HCT116 (cell line): Measurements from ENCODE around the gene DNM3. TPM values are rescaled to one million over a fixed set of nuclear protein-coding genes. Genes with fewer than 3 reads are reported as not detected.
A peak's percentile ranks its signal among the peaks of the same experiment; 100 is the strongest.

Experiments used
- ATAC-seq: fragments of 200-7000 bp; cut with Tn5 transposase; 2 replicates; pipeline ENCODE4 v1.9.1; 2020; ENCODE audit warnings: mild to moderate bottlenecking, moderate library complexity
- BruUV-seq: library from RNA; stranded (reverse); fragments of 400-500 nt; replicated peaks from 2 replicates; lab custom pipeline; 2021; lab: Mats Ljungman, UMichigan
- CTCF ChIA-PET: fragments of 300-600 bp; sonication (Branson Sonifier 250); formaldehyde crosslinking; loops from one replicate; lab custom pipeline; 2021; ENCODE audit warnings: antibody characterized with exemption; lab: Charles Lee
- POLR2A ChIA-PET: fragments of 300-600, 350-600 bp; sonication (Branson Sonifier 250); formaldehyde crosslinking; loops from one replicate; lab custom pipeline; 2021; ENCODE audit warnings: antibody characterized with exemption; lab: Charles Lee
- RAD21 ChIA-PET, 2 experiments: fragments of 300-600 bp; sonication (Branson Sonifier 250); formaldehyde crosslinking; loops; one replicate each; lab custom pipeline; 2023; ENCODE audit warnings: low total read pairs in 2 of 2; ENCODE audit not compliant: uncharacterized antibody in 2 of 2, unreplicated experiment in 2 of 2, low non-redundant PET in 1 of 2; lab: Charles Lee
- DNase-seq: peaks from one replicate; pipeline ENCODE4 v3.0.0-alpha.2; 2010; ENCODE audit warnings: low read depth, low spot score
- H2AFZ ChIP-seq: fragments of 200-600 bp; shearing (Covaris generic), sonication (generic); 2 replicates; pipeline ENCODE4 v1.6.1; 2017; ENCODE audit warnings: low read depth, mixed run types, mixed read lengths, antibody characterized with exemption, low read length; ENCODE audit not compliant: poor library complexity, severe bottlenecking
- H3K27ac ChIP-seq: 2 replicates; pipeline ENCODE4 v1.5.1; 2012; ENCODE audit warnings: low read depth, low read length
- H3K27me3 ChIP-seq: fragments of 200-600 bp; sonication (generic); 2 replicates; pipeline ENCODE4 v1.6.1; 2016; ENCODE audit warnings: mixed run types, low read length, mixed read lengths; ENCODE audit not compliant: insufficient read depth
- H3K36me3 ChIP-seq, 2 experiments: fragments of 200-500 bp in 1 of 2; fragments of 200-600 bp in 1 of 2; sonication (Bioruptor generic) in 1 of 2; sonication (generic) in 1 of 2; 2 replicates each; pipeline versions ENCODE4 v1.5.1 to v1.6.1; 2014 to 2016; ENCODE audit warnings: low read length in 2 of 2, inconsistent platforms in 1 of 2, mixed read lengths in 1 of 2, mixed run types in 1 of 2; ENCODE audit not compliant: insufficient read depth in 2 of 2, control insufficient read depth in 1 of 2
- H3K4me1 ChIP-seq, 2 experiments: fragments of 200-600 bp in 1 of 2; sonication (generic) in 1 of 2; 2 replicates each; pipeline versions ENCODE4 v1.5.1 to v1.6.1; 2012 to 2017; ENCODE audit warnings: low read length in 2 of 2, inconsistent platforms in 1 of 2, mild to moderate bottlenecking in 1 of 2, mixed read lengths in 1 of 2, mixed run types in 1 of 2, moderate library complexity in 1 of 2; ENCODE audit not compliant: insufficient read depth in 2 of 2, control insufficient read depth in 1 of 2
- H3K4me2 ChIP-seq: fragments of 200-600 bp; sonication (generic); 2 replicates; pipeline ENCODE4 v1.6.1; 2017; ENCODE audit warnings: mixed run types, low read length, mixed read lengths
- H3K4me3 ChIP-seq, 2 experiments: fragments of 200-600 bp in 1 of 2; sonication (generic) in 1 of 2; replicated peaks in 1 of 2; 2 replicates each; pipeline ENCODE4 v1.5.1; 2011 to 2016; ENCODE audit warnings: low read length in 2 of 2, control low read depth in 1 of 2, low read depth in 1 of 2, mild to moderate bottlenecking in 1 of 2, mixed read lengths in 1 of 2, mixed run types in 1 of 2
- H3K79me2 ChIP-seq: fragments of 200-600 bp; sonication (generic); 2 replicates; pipeline ENCODE4 v1.6.1; 2017; ENCODE audit warnings: mild to moderate bottlenecking, mixed run types, low read length, moderate library complexity, mixed read lengths; ENCODE audit not compliant: insufficient read depth
- H3K9ac ChIP-seq: fragments of 200-600 bp; sonication (generic); 2 replicates; pipeline ENCODE4 v1.6.1; 2016; ENCODE audit warnings: low read length, mixed read lengths
- H3K9me2 ChIP-seq: fragments of 200-600 bp; sonication (generic), shearing (Covaris generic); 2 replicates; pipeline ENCODE4 v1.6.1; 2017; ENCODE audit warnings: mixed run types, mild to moderate bottlenecking, moderate library complexity; ENCODE audit not compliant: insufficient read depth
- H3K9me3 ChIP-seq, 2 experiments: fragments of 200-500 bp in 1 of 2; fragments of 200-600 bp in 1 of 2; sonication (Bioruptor generic) in 1 of 2; sonication (generic) in 1 of 2; 2 replicates each; pipeline ENCODE4 v1.6.1; 2014 to 2017; ENCODE audit warnings: low read length in 2 of 2, mixed read lengths in 2 of 2, inconsistent platforms in 1 of 2, low read depth in 1 of 2, mild to moderate bottlenecking in 1 of 2, mixed run types in 1 of 2, moderate library complexity in 1 of 2; ENCODE audit not compliant: control insufficient read depth in 1 of 2, insufficient read depth in 1 of 2
- H4K20me1 ChIP-seq: fragments of 200-600 bp; sonication (generic), shearing (Covaris generic); 2 replicates; pipeline ENCODE4 v1.6.1; 2017; ENCODE audit warnings: mixed run types, mild to moderate bottlenecking, moderate library complexity; ENCODE audit not compliant: insufficient read depth
- EGR1 ChIP-seq: IDR thresholded peaks from 2 replicates; pipeline ENCODE4 v1.6.1; 2012; ENCODE audit warnings: low read depth
- RAD21 ChIP-seq: IDR thresholded peaks from 2 replicates; pipeline ENCODE4 v1.6.1; 2012; ENCODE audit warnings: low read depth, mild to moderate bottlenecking
- intact Hi-C: fragments of 100-400 bp; cut with micrococcal nuclease; formaldehyde crosslinking; loops from 2 replicates; pipeline ENCODE4 v1.10.0; 2022
- total RNA-seq: library from RNA; stranded (reverse); gene quantifications from one replicate; pipeline ENCODE4 v1.2.1, GENCODE V29; 2021; ENCODE audit not compliant: unreplicated experiment
- TF ChIP-seq, protein P1 (sequence below): IDR thresholded peaks from 2 replicates; pipeline ENCODE4 v1.6.1; 2012; ENCODE audit warnings: low read depth
- TF ChIP-seq, protein P2 (sequence below), 3 experiments: fragments of 200-600 bp in 1 of 3; sonication (generic) in 1 of 3; IDR thresholded peaks in 2 of 3; conservative IDR thresholded peaks in 1 of 3; 2 replicates each; pipeline ENCODE4 v1.5.1; 2012 to 2017; ENCODE audit warnings: low read depth in 2 of 3, low read length in 2 of 3, antibody characterized with exemption in 1 of 3, borderline replicate concordance in 1 of 3, control low read depth in 1 of 3, mild to moderate bottlenecking in 1 of 3, mixed read lengths in 1 of 3, mixed run types in 1 of 3, moderate library complexity in 1 of 3; ENCODE audit not compliant: insufficient read depth in 1 of 3

DNM3 gene
- total RNA-seq, 1 experiment from 2014 or later = 3.1 TPM

DNA sequence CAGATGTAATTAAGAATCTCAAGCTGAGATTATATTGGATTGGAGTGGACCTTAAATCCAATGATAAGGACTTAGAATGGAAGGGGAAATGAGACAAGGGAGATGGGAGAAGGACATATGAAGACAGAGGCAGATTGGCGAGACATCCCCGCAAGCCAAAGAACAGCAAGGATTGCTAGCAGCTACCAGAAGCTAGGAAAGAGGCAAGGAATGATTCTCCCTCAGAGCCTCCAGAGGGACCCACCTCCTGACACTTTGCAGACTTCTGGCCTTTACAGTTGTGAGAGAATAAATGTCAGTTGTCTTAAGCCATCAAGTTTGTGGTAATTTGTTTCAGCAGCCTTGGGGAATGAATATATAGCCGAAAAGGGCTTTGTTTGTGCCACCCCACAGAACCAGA lies 39.1 kb upstream of the DNM3 start:
- no TSS peak for BruUV-seq
- ChIA-PET RAD21 (interaction anchor here (0.7 to 3.5 kb wide), 4 partner anchors 181 to 184 kb away, joined by 3 to 16 read pairs (median 8); no protein-coding TSS in a partner anchor), CTCF (interaction anchor here (0.6 to 8.4 kb wide), 7 partner anchors 39 to 597 kb away, joined by 3 to 237 read pairs (median 5); partner anchors contain the start of gene DNM3), POLR2A (interaction anchor here (1.8 kb wide), 1 partner anchor 21 kb away, joined by 6 read pairs; the partner anchor contains the start of gene METTL13)
- peaks cover 0 to 1% of the 10 kb centered on the region in 2 experiments; a peak in 1 of 4 replicates for H3K36me3 ChIP-seq
- H3K27me3 ChIP-seq = no peaks in the 10 kb centered on the region
- H3K27ac ChIP-seq = no peak overlapping the region
- TF ChIP-seq EGR1 (no peak), RAD21 (0 out of 2 replicates have a peak, but pooled peaks have one; percentile 22)
- TF ChIP-seq, protein P1, sequence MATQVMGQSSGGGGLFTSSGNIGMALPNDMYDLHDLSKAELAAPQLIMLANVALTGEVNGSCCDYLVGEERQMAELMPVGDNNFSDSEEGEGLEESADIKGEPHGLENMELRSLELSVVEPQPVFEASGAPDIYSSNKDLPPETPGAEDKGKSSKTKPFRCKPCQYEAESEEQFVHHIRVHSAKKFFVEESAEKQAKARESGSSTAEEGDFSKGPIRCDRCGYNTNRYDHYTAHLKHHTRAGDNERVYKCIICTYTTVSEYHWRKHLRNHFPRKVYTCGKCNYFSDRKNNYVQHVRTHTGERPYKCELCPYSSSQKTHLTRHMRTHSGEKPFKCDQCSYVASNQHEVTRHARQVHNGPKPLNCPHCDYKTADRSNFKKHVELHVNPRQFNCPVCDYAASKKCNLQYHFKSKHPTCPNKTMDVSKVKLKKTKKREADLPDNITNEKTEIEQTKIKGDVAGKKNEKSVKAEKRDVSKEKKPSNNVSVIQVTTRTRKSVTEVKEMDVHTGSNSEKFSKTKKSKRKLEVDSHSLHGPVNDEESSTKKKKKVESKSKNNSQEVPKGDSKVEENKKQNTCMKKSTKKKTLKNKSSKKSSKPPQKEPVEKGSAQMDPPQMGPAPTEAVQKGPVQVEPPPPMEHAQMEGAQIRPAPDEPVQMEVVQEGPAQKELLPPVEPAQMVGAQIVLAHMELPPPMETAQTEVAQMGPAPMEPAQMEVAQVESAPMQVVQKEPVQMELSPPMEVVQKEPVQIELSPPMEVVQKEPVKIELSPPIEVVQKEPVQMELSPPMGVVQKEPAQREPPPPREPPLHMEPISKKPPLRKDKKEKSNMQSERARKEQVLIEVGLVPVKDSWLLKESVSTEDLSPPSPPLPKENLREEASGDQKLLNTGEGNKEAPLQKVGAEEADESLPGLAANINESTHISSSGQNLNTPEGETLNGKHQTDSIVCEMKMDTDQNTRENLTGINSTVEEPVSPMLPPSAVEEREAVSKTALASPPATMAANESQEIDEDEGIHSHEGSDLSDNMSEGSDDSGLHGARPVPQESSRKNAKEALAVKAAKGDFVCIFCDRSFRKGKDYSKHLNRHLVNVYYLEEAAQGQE = no peak
- TF ChIP-seq, protein P2, sequence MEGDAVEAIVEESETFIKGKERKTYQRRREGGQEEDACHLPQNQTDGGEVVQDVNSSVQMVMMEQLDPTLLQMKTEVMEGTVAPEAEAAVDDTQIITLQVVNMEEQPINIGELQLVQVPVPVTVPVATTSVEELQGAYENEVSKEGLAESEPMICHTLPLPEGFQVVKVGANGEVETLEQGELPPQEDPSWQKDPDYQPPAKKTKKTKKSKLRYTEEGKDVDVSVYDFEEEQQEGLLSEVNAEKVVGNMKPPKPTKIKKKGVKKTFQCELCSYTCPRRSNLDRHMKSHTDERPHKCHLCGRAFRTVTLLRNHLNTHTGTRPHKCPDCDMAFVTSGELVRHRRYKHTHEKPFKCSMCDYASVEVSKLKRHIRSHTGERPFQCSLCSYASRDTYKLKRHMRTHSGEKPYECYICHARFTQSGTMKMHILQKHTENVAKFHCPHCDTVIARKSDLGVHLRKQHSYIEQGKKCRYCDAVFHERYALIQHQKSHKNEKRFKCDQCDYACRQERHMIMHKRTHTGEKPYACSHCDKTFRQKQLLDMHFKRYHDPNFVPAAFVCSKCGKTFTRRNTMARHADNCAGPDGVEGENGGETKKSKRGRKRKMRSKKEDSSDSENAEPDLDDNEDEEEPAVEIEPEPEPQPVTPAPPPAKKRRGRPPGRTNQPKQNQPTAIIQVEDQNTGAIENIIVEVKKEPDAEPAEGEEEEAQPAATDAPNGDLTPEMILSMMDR (IDR thresholded peaks at IDR 0.05 in 2 of 3, conservative IDR thresholded peaks at IDR 0.05 in 1 of 3; ENCODE audit: borderline replicate concordance in 1 of 3, insufficient read depth in 1 of 3, low read depth in 2 of 3, low read length in 2 of 3) = 0 out of 6 replicates have a peak, but pooled peaks of 1 of the 3 experiments have one; percentile 6
- no peak overlapping the region for H3K4me2 ChIP-seq
- H4K20me1 ChIP-seq = no peaks in the 10 kb centered on the region
- H3K9me2 ChIP-seq = no peaks in the 10 kb centered on the region
- H2AFZ ChIP-seq = no peak overlapping the region
- no peak overlapping the region for H3K9ac ChIP-seq
- ATAC-seq = no peak
- no peak for DNase-seq
- peaks cover 0 to 4% of the 10 kb centered on the region in 2 experiments; a peak in 1 of 4 replicates for H3K4me1 ChIP-seq
- no peaks in the 10 kb centered on the region for H3K9me3 ChIP-seq
- intact Hi-C loops = loop anchor here (5.0 kb wide), 2 partner anchors 155 to 600 kb away; no protein-coding TSS in a partner anchor
- no peaks in the 10 kb centered on the region for H3K79me2 ChIP-seq
- no peak overlapping the region for H3K4me3 ChIP-seq
